IMR-90 (cell line): ENCODE data around the gene UAP1. TPM values are rescaled to one million over a fixed set of nuclear protein-coding genes. Genes with fewer than 3 reads are reported as not detected.
"Not testable (repeated sequence)": the region's sequence is repeated elsewhere in the genome, so short reads cannot be mapped to it uniquely, and the experiment has no call there.

Experiments
- ATAC-seq: fragments of 200-7000 bp; cut with Tn5 transposase; 2 replicates; pipeline ENCODE4 v1.9.1; 2020; ENCODE audit warnings: low read depth, mild to moderate bottlenecking, moderate library complexity
- BruUV-seq: library from RNA; stranded (reverse); fragments of 400-500 nt; replicated peaks from 2 replicates; lab custom pipeline; 2021; lab: Mats Ljungman, UMichigan
- CTCF ChIA-PET: fragments of 300-600 bp; formaldehyde crosslinking; extraction: SDS; loops from one replicate; lab custom pipeline; 2021; ENCODE audit warnings: antibody characterized with exemption; lab: Yijun Ruan, JAX
- POLR2A ChIA-PET: fragments of 300-600 bp; sonication (Branson Sonifier 250); formaldehyde crosslinking; loops from one replicate; lab custom pipeline; 2022; ENCODE audit warnings: antibody characterized with exemption; ENCODE audit not compliant: unreplicated experiment; lab: Charles Lee
- DNase-seq: peaks from one replicate; pipeline ENCODE4 v3.0.0; 2013
- H2AFZ ChIP-seq: replicated peaks from 2 replicates; pipeline ENCODE3; 2013; ENCODE audit warnings: low read length, mild to moderate bottlenecking; ENCODE audit not compliant: poor library complexity
- H2AK5ac ChIP-seq: 2 replicates; pipeline ENCODE4 v1.6.1; 2013; ENCODE audit warnings: low read depth, low read length, inconsistent platforms
- H2AK9ac ChIP-seq: replicated peaks from 2 replicates; pipeline ENCODE3; 2013; ENCODE audit warnings: mild to moderate bottlenecking, low read depth, low read length, moderate library complexity; ENCODE audit not compliant: poor library complexity
- H2BK120ac ChIP-seq: 2 replicates; pipeline ENCODE4 v1.6.1; 2013; ENCODE audit warnings: low read depth, low read length, inconsistent platforms
- H2BK15ac ChIP-seq: 3 replicates; pipeline ENCODE4 v1.6.1; 2013; ENCODE audit warnings: low read depth, low read length, inconsistent platforms
- H2BK20ac ChIP-seq: 2 replicates; pipeline ENCODE4 v1.6.1; 2013; ENCODE audit warnings: low read depth, mild to moderate bottlenecking, inconsistent platforms, low read length, moderate library complexity
- H2BK5ac ChIP-seq: 2 replicates; pipeline ENCODE4 v1.6.1; 2013; ENCODE audit warnings: mild to moderate bottlenecking, low read depth, low read length, inconsistent platforms; ENCODE audit not compliant: poor library complexity, severe bottlenecking
- H3K14ac ChIP-seq: replicated peaks from 2 replicates; pipeline ENCODE4 v1.6.1; 2013; ENCODE audit warnings: low read depth, low read length, inconsistent platforms
- H3K18ac ChIP-seq: 2 replicates; pipeline ENCODE4 v1.6.1; 2013; ENCODE audit warnings: low read depth, low read length, control low read depth
- H3K23ac ChIP-seq: 2 replicates; pipeline ENCODE4 v1.6.1; 2013; ENCODE audit warnings: low read depth, low read length, inconsistent platforms
- H3K27ac ChIP-seq: 2 replicates; pipeline ENCODE4 v1.5.1; 2013; ENCODE audit warnings: mild to moderate bottlenecking, control low read depth, low read length; ENCODE audit not compliant: insufficient read depth
- H3K27me3 ChIP-seq: 2 replicates; pipeline ENCODE4 v1.6.1; 2013; ENCODE audit warnings: low read length; ENCODE audit not compliant: control insufficient read depth, insufficient read depth
- H3K36me3 ChIP-seq: 2 replicates; pipeline ENCODE4 v1.6.1; 2013; ENCODE audit warnings: low read length, mixed read lengths; ENCODE audit not compliant: control insufficient read depth, insufficient read depth
- H3K4ac ChIP-seq: 2 replicates; pipeline ENCODE4 v1.6.1; 2013; ENCODE audit warnings: low read depth, low read length, inconsistent platforms
- H3K4me1 ChIP-seq: 2 replicates; pipeline ENCODE4 v1.6.1; 2013; ENCODE audit warnings: low read length, mixed read lengths; ENCODE audit not compliant: control insufficient read depth, insufficient read depth
- H3K4me2 ChIP-seq: 2 replicates; pipeline ENCODE4 v1.6.1; 2013; ENCODE audit warnings: low read depth, mild to moderate bottlenecking, control low read depth, low read length, moderate library complexity
- H3K4me3 ChIP-seq: 2 replicates; pipeline ENCODE4 v1.5.1; 2013; ENCODE audit warnings: low read depth, mild to moderate bottlenecking, control low read depth, low read length, moderate library complexity; ENCODE audit not compliant: insufficient read depth
- H3K56ac ChIP-seq: 2 replicates; pipeline ENCODE4 v1.6.1; 2013; ENCODE audit warnings: low read length, inconsistent platforms; ENCODE audit not compliant: insufficient read depth; ENCODE audit errors: extremely low read depth
- H3K79me1 ChIP-seq, 2 experiments: 2 replicates each; pipeline ENCODE4 v1.6.1; 2013; ENCODE audit warnings: low read length in 2 of 2, inconsistent platforms in 1 of 2, low read depth in 1 of 2
- H3K9ac ChIP-seq: 2 replicates; pipeline ENCODE4 v1.6.1; 2013; ENCODE audit warnings: low read depth, low read length, control low read depth
- H3K9me1 ChIP-seq: 2 replicates; pipeline ENCODE4 v1.6.1; 2013; ENCODE audit warnings: low read length, inconsistent platforms; ENCODE audit not compliant: insufficient read depth
- H3K9me3 ChIP-seq: 2 replicates; pipeline ENCODE4 v1.6.1; 2013; ENCODE audit warnings: low read length; ENCODE audit not compliant: control insufficient read depth, insufficient read depth
- H4K20me1 ChIP-seq: 2 replicates; pipeline ENCODE4 v1.6.1; 2013; ENCODE audit warnings: low read length, inconsistent platforms; ENCODE audit not compliant: insufficient read depth
- H4K5ac ChIP-seq: 2 replicates; pipeline ENCODE4 v1.6.1; 2013; ENCODE audit warnings: mild to moderate bottlenecking, low read depth, low read length, control low read depth
- H4K8ac ChIP-seq, 2 experiments: 2 replicates each; pipeline ENCODE4 v1.6.1; 2013; ENCODE audit warnings: low read depth in 2 of 2, low read length in 2 of 2, control low read depth in 1 of 2, inconsistent platforms in 1 of 2
- H4K91ac ChIP-seq: 2 replicates; pipeline ENCODE4 v1.6.1; 2013; ENCODE audit warnings: low read depth, low read length, inconsistent platforms; ENCODE audit not compliant: insufficient read depth
- CEBPB ChIP-seq: IDR thresholded peaks from 2 replicates; pipeline ENCODE4 v1.6.1; 2012; ENCODE audit warnings: low read depth, low read length, improper control_type of control experiment
- WGBS, 2 experiments: methylation state at CpG; one replicate each; pipeline versions ENCODE4 v1.1.5 to v1.1.7; 2013; ENCODE audit warnings: missing lambda C conversion rate in 2 of 2; ENCODE audit not compliant: insufficient read length in 1 of 2; ENCODE audit errors: extremely low coverage in 2 of 2; 5-methylcytosine and 5-hydroxymethylcytosine counted together
- dilution Hi-C: fragments of 300-500 bp; cut with HindIII; formaldehyde crosslinking; loops from one replicate; pipeline ENCODE4 v1.14.3; 2018; ENCODE audit warnings: low sequenced_read_pairs; ENCODE audit not compliant: unreplicated experiment
- in situ Hi-C: fragments of 300-500 bp; cut with MboI; formaldehyde crosslinking; loops from 3 replicates; pipeline ENCODE4 v1.14.3; 2019; ENCODE audit warnings: low sequenced_read_pairs, inconsistent platforms, mixed read lengths
- intact Hi-C: fragments of 100-400 bp; cut with micrococcal nuclease; formaldehyde crosslinking; loops from 2 replicates; pipeline ENCODE4 v1.10.0; 2022
- polyA plus RNA-seq, 3 experiments: library from polyadenylated mRNA; depleted of rRNA; stranded (reverse); fragments of >200 nt; gene quantifications; 2 replicates each; pipeline ENCODE4 v1.2.3, GENCODE V29; 2012; ENCODE audit warnings: low replicate concordance in 1 of 3
- total RNA-seq: library from RNA; depleted of rRNA; stranded (reverse); fragments of >200 nt; gene quantifications from 2 replicates; pipeline ENCODE4 v1.2.3, GENCODE V29; 2012

Gene UAP1
- total and polyA plus RNA-seq, 2 of the 4 experiments (the other 2 are of a cell fraction) = 93.4 to 196 TPM

GRCh38 chr1:162585101-162585500, 23.6 kb downstream of the UAP1 start:
- H3K27me3 ChIP-seq, BruUV-seq, H3K23ac ChIP-seq, H2AK5ac ChIP-seq, POLR2A ChIA-PET, intact Hi-C loops, DNase-seq, ATAC-seq, dilution Hi-C loops, H4K5ac ChIP-seq, H2BK15ac ChIP-seq, H3K9me3 ChIP-seq, H3K56ac ChIP-seq, H3K4ac ChIP-seq, H3K27ac ChIP-seq, H3K4me1 ChIP-seq, H4K8ac ChIP-seq, H4K20me1 ChIP-seq, H2AK9ac ChIP-seq, H2AFZ ChIP-seq, H2BK20ac ChIP-seq, H3K9ac ChIP-seq, H2BK120ac ChIP-seq, H3K14ac ChIP-seq, in situ Hi-C loops, H3K4me2 ChIP-seq, H4K91ac ChIP-seq, H3K9me1 ChIP-seq, H3K18ac ChIP-seq, H3K4me3 ChIP-seq, H2BK5ac ChIP-seq: not testable (repeated sequence)
- peaks cover 24 to 40% of the 10 kb centered on the region in 2 experiments for H3K79me1 ChIP-seq
- 0 out of 2 replicates have a peak, but pooled peaks have one; percentile 20 for TF ChIP-seq CEBPB
- no CpG with 5 or more reads among the region's 4 CpGs for WGBS, 2 experiments
- CTCF ChIA-PET = interaction anchor here (0.6 kb wide), 1 partner anchor 20 kb away, joined by 5 read pairs; no protein-coding TSS in a partner anchor
- peaks cover 29% of the 10 kb centered on the region for H3K36me3 ChIP-seq
